Activated CD4-positive, alpha-beta T cell treated with anti-CD3 and anti-CD28 coated beads for 24 hours (primary cell): ENCODE data around the gene ZDBF2.
A peak's percentile ranks its signal among the peaks of the same experiment; 100 is the strongest.
"Not testable (repeated sequence)": the region's sequence is repeated elsewhere in the genome, so short reads cannot be mapped to it uniquely, and the experiment has no call there.

Source experiments
- DNase-seq, 2 donors: peaks; one replicate each; pipeline ENCODE4 v3.0.0-alpha.2; 2020; ENCODE audit warnings: low read depth in 2 of 2

ZDBF2 gene

DNA sequence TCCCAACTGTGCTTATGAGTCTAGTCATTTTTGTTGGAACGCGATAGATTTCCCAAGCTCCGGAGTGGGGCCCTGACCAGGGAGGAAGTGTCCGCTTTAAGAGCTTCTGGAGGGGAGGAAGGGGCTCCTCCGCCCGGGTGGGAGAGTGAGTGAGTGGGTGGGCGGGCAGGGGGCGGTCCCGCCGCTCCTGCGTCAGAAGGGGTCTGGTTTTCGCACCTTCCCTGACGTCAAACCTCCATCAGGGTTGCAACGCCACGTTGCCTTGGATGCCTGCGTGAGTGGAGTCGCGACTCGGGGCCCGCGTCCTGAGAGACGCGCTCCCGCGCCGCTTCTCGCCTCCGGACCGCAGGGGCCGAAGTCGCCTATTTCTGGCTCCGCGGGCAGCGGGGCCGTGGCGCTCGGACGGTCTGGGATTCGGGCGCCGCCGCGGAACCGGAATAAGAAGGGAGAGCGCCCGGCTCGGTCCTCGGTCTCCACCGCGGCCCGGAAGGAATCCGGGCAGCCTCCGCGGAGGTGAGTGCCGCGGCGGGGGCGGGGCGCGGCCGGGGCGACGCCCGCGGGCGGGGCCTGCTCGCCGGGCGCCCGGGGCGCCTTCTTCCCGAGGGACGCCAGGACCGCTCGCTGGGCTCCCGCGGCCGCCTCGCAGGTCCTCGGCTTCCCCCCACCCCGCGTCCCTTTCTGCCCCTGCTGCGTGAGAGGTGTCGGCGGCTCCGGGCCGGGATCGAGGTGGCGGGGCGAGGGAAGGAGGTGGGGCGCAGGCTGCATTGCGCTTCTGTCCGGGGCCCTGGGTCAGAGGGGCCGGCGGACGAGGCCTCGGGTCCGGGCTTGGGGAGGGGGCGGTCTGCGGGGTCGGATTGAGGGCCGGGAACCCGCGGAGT, at the start of gene ZDBF2:
TSS of gene ZDBF2 (plus strand) at position 230 of the 878 bp plus-strand sequence. CDS start 7,187 bp downstream, outside the sequence.
- DNase-seq, result peak in 1 of 2 donors; percentile 35

DNA sequence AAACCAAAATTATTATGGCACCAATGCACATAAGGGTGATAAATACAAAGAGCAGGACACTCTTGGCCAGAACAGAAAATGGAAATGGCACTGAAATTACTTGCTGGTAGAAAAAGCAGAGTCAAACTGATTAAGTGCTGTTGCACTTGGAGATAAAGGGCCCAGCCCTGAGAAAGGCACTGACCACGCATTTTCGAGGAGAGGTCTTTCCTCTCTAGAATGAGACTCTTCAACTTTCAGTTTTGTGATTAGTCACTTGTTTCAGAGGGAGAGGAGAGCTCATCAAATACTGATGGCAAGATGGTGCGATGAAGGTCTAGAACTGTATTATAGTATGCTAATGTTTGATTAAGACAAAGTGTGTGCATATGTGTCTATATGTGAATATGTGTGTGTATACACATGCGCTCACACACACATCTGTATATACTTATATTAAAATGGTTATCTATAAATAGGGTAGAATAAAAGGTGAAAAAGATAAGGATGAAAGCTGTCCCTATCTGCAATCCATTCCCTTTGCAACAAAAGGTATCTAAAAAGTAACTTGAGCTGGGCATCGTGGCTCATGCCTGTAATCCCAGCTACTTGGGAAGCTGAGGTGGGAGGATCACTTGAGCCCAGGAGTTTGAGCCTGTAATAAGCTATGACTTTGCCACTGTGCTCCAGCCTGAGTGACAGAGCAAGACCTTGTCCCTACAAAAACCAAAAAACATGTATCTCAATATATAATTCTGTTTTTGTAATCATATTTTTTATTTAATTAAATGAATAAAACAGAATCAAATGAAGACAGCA, 48.8 kb upstream of the ZDBF2 start:
- DNase-seq, result no peak

DNA sequence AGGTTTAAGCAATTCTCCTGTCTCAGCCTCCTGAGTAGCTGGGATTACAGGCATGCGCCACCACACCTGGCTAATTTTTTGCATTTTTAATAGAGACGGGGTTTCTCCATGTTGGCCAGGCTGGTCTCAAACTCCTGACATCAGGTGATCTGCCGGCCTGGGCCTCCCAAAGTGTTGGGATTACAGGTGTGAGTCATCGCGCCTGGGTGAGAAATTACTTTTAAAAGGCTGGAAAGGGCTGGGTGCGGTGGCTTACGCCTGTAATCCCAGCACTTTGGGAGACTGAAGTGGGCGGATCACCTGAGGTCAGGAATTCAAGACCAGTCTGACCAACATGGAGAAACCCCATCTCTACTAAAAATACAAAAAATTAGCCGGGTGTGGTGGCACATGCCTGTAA, 45.8 kb upstream of the ZDBF2 start:
- not testable (repeated sequence) for DNase-seq

DNA sequence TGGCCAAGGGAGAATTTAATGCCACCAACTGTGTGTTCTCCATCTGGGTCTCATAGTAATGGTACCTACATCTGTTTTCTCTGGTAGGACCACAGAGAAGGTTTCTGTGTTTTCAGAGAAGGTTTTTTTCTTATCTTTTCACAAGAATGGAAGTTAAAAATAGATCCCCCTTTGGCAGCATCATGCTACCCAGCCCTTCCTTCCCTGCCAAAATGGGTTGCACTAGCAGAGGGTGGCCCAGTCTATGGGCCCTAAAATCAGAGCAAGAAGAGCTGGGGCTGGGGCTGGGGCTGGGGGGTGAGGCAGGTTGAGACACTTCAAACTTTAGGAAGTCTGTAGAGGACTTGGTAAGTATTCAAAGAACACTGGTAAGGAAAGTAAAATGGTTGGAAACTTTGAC, 44.8 kb upstream of the ZDBF2 start:
- DNase-seq, result no peak

DNA sequence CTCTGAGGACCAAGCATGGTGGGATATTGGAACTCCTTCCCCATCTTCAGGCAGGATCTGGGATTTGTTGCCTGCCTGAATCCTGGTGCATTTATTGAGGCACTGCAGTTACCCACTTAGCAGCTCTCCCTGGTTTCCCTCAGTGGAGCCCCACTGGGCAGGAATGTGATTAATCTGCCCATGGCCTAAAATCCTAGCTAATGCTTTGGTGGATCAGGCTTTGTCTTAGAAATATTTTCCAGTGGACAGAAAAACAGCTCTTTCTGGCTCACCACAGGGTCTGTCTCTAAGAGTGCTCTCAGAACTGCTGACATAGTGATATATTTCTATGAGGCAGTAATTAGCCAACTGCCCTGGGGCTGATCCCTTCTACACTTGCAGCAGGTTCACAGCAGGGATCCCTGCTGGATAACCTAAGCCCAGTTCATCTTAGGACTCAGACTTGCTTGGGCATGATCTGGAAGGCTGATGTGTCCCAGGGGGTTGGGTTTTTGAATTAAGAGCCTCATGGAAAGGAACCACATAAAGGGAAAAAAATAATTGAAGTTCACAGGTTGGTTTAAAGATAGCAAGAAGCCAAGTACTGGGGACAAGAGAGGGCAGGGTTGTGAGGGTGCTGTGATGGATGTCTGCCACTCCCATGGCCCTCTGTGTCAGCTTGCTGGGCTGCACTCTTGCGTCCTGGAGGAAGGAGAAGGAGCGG, 44.3 kb upstream of the ZDBF2 start:
- no peak for DNase-seq

DNA sequence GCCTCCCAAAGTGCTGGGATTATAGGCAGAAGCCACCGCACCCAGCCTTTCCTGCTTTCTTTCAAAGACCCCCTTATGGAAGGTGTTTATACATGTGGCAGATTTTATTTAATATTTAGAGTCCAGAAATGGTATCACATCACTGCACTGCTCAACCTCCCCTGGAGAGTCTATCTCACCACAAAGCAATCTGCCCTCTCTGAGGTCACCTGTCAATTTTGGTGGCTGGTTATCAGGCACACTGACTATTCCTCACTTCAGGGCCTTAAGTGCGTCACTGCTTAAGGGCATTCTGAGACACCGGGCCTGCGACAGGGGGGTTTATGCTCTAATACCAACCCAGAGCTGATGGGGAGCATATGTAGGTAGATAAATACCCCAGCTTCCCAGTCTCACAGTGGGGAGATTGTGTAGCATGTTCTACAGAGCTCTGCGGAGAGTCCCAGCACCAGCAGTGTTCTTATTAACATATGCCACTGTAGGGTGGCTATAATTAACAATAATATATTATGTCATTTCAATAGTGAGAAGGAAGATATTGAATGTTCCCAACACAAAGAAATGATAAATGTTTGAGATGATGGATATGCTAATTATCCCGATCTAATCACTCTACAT, 42.7 kb upstream of the ZDBF2 start:
- DNase-seq, result no peak

DNA sequence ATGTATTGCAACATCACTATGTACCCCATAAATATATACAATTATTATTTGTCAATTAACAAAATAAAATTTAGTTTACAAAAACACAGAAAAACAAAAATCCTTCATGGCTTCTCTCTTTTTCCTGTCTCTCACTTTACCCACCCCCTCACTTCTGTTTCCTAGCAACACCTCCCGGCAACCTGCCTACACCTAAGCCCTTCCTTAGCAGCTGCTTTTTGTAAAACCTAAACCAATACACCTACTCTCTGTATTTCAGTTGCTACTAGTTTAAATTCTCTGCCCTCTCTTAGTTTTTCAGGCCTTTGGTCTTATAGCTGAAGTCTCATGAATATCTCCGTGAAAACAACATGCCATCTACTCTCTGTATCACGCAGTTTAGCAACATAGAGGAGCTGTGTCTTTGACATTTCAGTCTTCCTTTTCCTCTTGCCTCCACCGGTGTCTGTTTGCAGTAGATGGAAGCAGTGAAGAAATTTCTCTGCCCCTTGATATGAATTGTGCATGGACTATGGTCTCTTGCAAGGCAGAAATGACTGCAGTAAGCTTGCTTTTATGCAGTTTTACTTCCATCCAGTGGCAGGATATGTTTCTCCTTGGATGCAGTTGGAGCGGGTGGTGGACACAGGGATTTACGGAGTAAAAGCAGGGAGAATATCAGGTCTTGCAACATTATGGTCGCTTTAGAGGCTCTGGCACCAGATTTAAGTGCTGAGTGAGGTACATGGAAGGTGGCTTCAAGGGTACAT, 42.0 kb upstream of the ZDBF2 start:
- DNase-seq, result no peak

DNA sequence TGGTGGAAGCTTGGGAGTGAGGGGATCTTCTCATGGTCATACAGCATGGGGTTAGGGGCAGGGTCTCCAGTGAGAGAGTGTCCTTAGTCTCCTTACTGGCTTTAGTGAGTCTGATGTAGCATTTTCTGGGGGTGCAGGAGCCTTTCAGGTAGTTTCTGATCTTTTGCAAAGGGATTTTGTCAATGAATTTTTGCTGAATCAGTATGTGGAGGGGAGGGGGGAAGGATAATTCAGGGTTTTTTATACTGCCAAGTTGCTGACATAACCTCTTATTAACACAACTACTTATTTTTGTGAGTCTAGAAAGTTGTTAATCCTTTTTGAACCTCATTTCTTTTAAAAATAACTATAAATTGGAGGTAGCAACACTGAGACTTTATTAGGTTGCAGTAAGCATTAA, 35.3 kb upstream of the ZDBF2 start:
- DNase-seq, result no peak

DNA sequence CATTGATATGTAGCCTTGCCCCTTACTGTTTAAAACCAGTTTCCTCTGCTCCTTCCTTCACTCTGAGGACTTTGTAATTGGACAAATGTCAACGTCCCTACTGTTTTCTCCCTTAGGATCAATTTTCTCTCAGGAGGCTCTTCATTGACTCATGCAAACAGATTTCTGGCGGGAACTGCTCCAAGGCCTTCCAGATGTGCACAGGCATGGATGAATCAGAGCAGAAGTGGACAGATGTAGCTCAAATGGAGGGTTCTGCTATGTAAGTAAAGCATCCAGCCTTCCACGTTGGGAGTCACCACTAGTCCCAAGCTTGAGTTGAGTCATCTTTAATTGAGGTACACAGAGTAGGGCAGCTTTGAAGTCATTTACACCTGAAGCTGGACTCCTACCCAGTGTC, 34.1 kb upstream of the ZDBF2 start:
- no peak for DNase-seq

DNA sequence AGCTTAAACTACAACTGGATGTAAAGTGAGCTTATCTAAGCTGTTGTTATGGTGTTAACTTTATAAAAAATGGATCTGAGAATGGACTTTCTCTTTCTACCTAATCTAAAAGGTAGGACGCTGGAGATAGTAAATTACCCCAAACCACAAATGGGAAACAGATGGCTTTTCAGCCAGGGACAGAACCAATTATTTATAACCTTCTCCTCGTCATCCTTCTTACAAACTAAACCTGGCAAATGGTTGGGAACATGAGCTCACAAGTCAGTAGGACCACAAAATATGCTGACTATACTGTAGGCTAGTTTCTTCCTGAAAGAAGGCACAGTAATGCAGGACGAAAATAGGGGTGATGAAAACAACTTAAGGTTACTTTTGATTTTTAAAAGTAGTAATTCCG, 32.7 kb upstream of the ZDBF2 start:
- DNase-seq, result no peak

DNA sequence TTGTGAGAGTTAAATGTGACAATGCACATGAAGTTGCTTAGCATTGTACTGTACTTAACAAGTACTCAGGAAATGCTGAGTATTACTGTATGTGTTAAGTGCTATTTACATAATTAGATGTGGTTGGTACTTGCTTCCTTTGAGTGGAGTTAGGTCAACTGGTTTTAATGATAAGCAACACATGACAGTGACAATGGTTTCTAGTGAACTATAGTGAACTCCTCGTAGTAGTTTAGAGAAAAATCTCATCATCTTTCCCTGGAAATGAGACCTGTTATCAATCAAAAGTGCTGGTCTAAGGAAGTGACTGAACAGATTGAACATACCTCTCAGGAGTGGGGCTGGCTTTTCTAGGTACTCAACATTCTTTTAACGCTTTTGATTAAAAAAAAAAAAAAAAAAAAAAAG, 29.2 kb upstream of the ZDBF2 start:
- no peak for DNase-seq

DNA sequence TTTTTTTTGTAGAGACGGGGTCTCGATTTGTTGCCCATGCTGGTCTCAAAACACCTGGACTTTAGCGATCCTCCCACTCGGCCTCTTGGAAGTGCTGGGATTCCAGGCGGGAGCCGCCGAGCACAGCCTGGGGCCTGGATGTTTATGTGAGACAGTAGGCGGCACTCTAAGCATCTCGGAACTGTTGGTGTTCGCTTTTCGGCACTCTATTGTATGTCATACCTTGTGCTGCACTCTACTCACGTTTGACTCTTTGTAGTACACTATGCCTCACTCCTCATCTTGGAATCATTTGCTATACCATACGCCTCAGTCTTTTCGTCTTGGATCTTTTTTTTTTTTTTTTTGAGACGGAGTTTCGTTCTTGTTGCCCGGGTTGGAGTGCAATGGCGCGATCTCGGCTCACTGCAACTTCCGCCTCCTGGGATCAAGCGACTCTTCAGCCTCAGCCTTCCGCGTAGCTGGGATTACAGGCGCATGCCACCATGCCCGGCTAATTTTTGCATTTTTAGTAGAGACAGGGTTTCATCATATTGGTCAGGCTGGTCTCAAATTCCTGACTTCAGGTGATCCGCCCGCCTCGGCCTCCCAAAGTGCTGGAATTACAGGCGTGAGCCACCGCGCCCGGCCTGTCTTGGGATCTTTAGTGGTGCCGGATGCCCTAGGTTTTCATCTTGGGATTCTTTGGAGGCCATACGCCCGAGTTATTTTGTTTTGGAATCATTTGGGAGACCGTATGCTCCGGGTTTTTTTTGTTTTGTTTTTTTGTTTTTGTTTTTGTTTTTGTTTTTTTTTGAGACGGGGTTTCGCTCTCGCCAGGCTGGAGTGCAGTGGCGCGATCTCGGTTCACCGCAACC, 24.2 kb upstream of the ZDBF2 start:
- DNase-seq, result no peak

DNA sequence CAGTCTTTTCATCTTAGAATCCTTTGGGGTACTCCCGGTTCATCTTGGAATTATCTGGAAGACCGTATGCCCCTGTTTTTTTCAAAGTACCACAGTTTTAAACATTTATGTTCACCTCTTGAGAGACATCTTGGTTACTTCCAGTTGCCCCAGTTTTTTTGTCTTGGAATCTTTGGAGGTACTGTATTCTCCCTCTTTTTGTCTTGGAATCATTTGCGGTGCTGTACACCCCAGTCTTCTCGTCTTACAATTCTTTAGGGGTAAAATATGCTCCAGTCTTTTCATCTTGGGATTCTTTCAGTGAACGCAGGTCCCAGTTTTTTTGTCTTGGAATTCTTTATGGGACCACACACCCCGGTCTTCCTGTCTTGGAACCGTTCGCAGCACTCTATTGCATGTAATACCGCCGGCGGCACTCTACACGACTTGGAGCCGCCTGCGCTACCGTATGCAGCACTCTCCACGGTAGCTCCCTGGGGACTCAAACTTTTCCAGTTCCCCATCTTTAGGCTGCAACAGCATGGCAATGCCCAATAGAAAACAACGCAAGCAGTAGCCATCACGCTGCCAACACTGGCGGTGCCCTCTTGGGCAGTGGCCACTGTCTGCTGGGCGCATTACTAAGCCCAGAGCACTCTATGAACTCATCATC, 21.2 kb upstream of the ZDBF2 start:
- no peak for DNase-seq

DNA sequence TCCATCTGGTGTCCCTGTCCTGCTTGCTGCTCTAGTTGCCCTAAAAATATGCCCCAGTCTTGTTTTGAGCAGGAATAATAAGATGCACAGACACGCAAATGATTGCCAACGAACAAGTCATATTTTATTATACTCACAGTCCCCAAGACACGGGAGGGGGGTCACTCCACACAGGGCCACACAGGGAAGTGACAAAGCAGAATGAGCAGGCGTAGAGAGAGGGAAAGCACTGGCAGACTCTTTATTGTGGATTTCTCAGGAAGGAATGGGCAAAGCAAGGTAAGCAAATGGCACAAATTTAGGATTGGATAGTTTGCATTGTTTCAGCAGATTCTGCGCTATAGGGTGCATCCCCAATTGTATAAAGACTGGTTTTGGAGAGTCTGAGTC, 20.7 kb upstream of the ZDBF2 start:
- DNase-seq, result no peak

DNA sequence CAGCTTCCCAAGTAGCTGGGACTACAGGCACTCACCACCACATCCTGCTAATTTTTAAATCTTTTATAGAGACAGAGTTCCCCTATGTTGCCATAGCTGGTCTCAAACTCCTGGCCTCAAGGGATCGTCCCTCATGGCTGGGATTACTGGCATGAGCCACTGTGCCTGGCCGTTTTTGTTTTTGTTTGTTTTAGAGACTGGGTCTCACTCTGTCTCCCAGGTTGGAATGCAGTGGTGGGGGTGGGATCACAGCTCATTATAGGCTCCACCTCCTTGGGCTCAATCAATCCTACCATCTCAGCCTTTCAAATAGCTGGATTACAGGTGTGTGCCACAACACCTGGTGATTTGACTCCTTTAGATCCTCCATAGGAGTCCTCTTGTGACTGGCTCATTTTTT, 19.5 kb upstream of the ZDBF2 start:
- DNase-seq, result no peak

DNA sequence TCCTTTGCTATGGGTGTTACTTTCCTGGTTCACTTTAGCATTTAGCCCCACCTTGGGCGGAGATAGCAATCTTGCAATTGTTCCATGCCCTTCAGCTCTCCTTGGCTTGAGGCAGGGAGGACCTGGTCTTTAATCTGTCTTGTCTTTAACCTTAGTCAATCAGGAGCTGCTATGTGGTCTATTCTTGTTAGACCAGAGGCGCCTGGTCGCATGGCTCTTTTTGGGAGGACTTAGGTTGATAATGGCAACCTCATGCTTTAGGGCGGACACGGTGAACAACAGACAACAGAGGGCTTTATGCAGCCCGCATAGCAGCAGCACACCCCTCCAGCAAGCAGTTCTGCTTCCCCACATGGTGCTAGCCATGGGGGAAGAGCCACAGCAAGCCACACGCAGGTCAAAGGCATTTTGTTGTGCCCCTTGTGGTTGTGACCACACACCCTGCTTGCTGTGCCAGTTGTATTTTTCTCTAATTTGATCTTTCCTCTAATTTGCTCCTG, 17.7 kb upstream of the ZDBF2 start:
- no peak for DNase-seq

DNA sequence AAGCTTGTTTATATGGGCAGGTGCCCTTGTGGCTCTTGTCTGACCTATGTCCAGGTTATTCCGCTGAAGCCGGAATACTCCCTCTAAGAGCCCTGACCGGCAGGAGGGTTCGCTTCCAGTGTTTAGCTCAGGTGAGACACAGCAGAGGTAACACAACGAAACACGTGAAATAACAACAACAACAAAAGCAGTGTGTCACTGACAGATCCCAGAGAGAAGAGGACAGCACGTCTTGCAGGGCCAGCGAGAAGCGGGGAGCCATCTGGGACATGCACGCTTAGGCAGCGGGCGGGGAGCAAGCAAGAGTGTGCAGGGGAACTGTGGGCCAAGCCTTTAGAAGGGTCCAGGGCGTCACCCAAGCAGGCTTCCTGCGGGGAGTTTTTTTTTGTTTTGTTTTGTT, 17.1 kb upstream of the ZDBF2 start:
- DNase-seq, result no peak

DNA sequence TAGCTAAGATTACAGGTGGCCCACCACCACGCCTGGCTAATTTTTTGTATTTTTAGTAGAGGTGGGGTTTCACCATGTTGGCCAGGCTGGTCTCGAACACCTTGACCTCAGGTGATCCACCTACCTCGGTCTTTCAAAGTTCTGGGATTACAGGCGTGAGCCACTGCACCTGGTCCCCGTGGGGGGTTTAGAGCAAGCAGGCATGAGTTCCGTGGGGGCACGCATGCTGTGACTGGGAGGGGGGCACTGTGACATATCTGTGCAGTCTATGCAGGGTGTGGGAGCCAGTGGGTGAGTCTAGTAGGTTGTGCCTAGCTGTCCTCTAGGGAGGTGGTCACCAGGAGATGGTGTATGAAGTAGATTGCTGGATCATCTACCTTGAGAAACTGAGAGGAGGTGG, 16.6 kb upstream of the ZDBF2 start:
- no peak for DNase-seq

DNA sequence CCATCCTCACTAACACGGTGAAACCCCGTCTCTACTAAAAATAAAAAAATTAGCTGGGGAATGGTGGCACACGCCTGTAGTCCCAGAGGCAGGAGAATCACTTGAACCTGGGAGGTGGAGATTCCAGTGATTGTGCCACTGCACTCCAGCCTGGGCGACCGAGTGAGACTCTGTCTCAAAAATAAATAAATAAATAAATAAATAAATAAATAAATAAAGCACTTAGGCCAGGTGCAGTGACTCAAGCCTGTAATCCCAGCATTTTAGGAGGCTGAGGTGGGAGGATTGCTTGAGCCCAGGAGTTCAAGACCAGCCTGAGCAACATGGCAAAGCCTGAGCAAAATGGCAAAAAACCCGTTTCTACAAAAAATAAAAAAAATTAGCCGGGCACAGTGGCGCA, 15.8 kb upstream of the ZDBF2 start:
- not testable (repeated sequence) for DNase-seq
